SU-DHL-6 (cell line): ENCODE results near the gene CEACAM21.

Source experiments
- EZH2phosphoT487 ChIP-seq: fragments of 200-600 bp; sonication (generic), shearing (Covaris generic); conservative IDR thresholded peaks from 2 replicates; pipeline ENCODE4 v1.6.1; 2018; ENCODE audit warnings: mild to moderate bottlenecking, antibody characterized with exemption, low read length, moderate library complexity, mixed read lengths
- TF ChIP-seq, protein P1 (sequence below): fragments of 200-600 bp; sonication (generic); IDR thresholded peaks from one replicate; pipeline ENCODE4 v1.5.1; 2017; ENCODE audit warnings: antibody characterized with exemption, mild to moderate bottlenecking, low read length, moderate library complexity; ENCODE audit not compliant: insufficient read depth, poor library complexity, severe bottlenecking

DNA sequence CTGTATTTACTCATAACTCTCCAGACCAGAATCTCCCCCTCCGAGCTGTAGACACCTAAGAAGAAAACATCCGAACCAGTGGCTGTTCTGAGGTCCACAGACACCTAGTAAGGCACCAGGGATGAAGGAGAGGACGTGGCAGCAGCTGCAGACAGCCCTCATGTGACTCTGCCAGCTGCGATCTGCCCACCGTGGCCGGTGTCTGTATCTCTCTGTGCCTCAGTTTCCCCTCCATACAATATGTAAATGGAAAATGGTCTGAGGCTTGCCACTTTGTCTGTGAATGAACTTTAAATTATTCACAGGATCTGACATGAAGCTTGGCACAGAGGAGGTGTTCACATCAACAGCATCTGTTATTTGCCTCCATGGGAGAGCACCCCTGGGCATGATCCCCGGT is 48.5 kb downstream of the CEACAM21 start:
- TF ChIP-seq, protein P1, sequence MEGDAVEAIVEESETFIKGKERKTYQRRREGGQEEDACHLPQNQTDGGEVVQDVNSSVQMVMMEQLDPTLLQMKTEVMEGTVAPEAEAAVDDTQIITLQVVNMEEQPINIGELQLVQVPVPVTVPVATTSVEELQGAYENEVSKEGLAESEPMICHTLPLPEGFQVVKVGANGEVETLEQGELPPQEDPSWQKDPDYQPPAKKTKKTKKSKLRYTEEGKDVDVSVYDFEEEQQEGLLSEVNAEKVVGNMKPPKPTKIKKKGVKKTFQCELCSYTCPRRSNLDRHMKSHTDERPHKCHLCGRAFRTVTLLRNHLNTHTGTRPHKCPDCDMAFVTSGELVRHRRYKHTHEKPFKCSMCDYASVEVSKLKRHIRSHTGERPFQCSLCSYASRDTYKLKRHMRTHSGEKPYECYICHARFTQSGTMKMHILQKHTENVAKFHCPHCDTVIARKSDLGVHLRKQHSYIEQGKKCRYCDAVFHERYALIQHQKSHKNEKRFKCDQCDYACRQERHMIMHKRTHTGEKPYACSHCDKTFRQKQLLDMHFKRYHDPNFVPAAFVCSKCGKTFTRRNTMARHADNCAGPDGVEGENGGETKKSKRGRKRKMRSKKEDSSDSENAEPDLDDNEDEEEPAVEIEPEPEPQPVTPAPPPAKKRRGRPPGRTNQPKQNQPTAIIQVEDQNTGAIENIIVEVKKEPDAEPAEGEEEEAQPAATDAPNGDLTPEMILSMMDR = no peak
- no peak for TF ChIP-seq EZH2phosphoT487
